Measurements from ENCODE around the gene SGMS1.
A peak's percentile ranks its signal among the peaks of the same experiment; 100 is the strongest.

Gene SGMS1

DNA sequence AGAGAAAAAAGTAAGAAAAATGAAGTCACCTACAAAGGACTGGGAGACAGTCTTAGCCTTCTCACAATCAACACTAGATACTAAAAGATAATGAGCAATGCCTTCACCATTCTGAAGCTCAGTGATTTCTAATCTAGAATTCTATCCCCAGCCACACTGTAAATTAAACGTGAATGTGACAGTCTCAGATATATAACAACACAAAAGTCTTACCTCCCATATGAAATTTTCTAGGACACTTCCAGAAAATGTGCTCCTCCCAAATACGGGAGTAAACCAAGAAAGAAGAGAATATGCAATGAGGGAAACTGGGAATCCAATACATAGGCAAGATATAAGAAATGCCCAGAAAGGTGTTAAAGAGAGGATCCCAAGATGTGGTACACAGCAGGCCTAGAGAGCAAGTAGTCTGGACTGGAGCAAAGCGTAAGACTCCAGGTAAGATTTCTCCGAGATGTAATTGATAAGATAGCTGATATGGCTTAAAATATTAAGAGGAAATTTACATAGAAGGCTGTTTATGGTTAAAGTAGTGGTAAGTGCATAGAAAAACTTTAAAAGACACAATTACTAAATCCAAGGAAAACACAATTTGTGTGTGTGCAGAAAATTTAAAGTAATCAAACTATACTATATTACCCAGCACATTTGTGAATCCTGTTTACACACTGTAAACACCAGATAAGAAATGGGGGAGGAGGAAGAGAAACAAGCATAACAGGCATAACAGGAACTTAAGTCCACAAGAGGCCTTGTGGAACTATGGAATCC lies 44.1 kb downstream of the SGMS1 start:
- peak overlapping the region; percentile 100 for H3K27ac ChIP-seq
- TF ChIP-seq, protein P1, sequence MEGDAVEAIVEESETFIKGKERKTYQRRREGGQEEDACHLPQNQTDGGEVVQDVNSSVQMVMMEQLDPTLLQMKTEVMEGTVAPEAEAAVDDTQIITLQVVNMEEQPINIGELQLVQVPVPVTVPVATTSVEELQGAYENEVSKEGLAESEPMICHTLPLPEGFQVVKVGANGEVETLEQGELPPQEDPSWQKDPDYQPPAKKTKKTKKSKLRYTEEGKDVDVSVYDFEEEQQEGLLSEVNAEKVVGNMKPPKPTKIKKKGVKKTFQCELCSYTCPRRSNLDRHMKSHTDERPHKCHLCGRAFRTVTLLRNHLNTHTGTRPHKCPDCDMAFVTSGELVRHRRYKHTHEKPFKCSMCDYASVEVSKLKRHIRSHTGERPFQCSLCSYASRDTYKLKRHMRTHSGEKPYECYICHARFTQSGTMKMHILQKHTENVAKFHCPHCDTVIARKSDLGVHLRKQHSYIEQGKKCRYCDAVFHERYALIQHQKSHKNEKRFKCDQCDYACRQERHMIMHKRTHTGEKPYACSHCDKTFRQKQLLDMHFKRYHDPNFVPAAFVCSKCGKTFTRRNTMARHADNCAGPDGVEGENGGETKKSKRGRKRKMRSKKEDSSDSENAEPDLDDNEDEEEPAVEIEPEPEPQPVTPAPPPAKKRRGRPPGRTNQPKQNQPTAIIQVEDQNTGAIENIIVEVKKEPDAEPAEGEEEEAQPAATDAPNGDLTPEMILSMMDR (conservative IDR thresholded peaks at IDR 0.05) = no peak

DNA sequence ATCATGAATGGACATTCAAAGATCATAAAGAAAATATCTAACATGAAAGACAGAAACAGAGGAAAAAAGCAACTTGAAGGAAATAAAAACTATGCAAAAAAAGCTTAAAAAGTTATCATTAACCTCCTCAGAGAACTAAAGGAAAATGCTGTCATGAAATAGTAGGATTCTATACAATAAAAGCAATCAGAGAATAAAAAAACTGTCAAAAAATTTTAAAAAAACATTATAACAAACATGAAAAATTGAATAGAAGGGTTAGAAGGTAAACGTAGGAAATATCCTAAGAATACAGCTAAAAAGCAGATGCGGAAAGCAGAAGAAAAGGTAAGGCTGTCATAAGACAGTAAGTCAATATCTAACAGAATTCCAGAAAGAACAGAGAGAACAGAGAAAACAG lies 44.8 kb downstream of the SGMS1 start:
- TF ChIP-seq, protein P1 (conservative IDR thresholded peaks at IDR 0.05) = no peak

DNA sequence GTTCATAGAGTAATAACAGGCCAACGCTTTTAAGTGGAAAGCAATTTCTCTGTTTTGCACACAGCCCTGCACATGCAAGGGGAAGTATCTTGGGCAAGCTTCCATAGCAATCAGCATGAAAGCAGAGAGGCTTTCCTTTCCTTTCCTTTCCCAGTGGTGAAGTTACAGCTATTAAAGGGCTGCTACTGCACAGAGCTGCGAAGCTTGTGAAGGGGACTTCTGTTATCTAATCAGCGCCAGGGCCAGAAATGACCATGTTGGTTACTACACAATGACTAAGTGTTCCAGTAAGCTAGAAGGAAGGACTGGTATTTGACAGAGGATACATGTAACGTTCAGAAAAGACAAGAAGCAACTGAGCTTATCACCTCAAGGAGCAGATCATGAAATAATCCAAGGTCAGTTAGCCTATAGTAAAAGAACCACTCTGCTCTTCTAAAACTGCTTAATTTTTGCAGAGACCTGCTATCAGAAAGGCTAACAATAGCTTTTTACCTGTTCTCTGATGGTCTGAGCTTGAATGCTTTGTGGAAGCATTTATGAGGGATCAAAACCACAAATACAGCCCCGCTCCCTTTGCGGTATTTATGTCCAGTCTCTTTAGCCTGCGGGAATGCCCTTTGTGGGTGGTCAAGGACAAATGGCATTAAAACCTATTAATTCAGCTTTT lies 45.9 kb downstream of the SGMS1 start:
- H3K27ac ChIP-seq = peak overlapping the region; percentile 100
- TF ChIP-seq, protein P1 (conservative IDR thresholded peaks at IDR 0.05) = no peak

More for the DNA sequence above, 44.8 kb downstream of the SGMS1 start:
- H3K27ac ChIP-seq = peak overlapping the region; percentile 100

DNA sequence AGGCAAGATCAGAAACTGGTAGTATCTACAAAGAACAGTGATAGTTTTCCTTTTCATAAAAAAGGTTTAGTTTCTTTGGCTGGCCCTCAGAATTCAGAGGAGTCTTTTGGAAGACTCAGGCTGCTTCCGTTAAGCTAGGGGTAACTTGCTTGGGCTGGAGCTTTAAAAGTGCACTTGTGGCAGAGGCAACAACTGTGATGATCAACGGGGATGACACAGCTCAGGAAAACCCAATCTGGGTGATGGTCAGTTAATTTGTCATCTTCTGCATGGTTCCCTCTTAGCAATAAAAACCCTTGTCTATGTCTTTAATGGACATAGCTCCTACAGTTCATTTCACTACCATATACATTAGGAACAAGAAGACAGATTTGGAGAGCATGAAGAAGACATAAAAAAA lies 46.7 kb downstream of the SGMS1 start:
- H3K27ac ChIP-seq = peak overlapping the region; percentile 100
- TF ChIP-seq, protein P1 (conservative IDR thresholded peaks at IDR 0.05) = no peak

DNA sequence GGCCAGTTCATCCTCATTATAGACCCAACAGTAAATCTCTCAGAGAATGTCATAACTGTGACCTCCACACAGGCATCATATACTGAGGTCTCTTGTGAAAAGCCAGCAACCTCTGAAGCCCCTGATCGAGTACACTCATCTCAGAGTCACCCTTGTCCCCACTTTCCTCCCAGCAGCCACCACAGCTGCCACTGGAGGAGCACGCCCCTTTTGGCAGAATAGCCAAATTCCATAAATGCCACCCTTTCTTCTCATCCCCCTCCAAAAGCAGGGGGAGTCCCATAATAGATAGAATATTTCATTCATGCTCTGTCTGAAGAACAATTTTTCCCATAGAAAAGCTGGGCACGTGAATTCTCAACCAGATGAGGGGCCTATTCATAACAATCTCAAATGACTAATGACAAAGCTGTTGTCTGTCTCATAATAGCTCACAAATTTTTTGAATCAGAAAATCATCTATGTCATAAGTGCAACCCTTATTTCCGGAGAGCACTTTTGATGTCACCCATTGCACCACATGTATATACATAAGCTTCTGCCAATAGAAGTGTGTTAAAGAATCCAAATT lies 47.4 kb downstream of the SGMS1 start:
- TF ChIP-seq, protein P1 (conservative IDR thresholded peaks at IDR 0.05) = no peak
- H3K27ac ChIP-seq = peak overlapping the region; percentile 100

DNA sequence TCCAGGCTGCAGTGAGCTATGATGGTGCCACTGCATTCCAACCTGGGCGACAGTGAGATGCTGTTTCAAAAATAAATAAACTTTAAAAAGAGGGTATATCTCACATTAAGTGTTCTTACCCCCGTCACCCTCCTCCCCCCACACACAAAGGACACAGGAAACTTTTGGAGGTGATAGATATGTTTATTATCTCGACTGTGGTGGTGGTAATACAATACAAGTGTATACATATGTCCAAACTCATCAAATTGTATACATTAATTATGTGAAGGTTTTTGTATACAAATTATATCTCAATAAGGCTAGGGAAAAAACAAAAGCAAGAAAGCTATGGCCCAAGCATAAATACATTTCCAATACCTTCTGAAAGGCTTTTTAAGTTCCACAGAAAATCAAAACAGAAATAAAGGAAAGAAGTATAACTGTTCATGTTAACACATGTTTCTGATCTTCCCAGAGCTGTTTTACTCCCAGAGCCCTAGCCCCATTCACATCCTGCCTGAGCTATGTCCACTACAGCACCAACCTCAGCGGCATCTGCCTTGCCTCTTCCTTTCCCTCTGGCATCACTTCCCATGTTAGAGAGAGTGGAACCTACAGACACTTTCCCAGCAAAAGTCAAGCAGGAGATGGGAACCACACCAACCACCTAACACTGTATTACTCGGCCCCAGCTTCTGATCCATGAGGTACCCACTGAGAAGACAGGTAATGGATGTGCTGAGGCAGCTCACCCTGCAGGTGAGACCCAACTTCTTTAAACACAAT lies 48.1 kb downstream of the SGMS1 start:
- H3K27ac ChIP-seq = peak overlapping the region; percentile 100; the same call in 1 of the 2 replicates
- TF ChIP-seq, protein P1 (conservative IDR thresholded peaks at IDR 0.05) = no peak

DNA sequence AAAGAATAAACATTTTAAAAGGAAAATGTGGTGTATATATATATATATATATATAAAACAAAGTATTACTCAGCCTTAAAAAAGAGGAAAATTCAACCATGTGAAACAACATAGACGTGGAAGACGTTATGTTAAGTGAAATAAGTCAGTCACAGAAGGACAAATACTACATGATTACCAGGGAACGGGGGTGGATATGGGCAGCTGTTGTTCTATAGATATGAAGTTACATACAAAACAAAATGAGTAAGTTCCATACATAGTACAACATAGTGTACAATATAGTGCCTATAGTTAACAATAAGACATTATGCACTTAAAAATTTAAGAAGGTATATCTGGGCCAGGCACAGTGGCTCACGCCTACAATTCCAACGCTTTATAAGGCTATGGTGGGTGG lies 48.8 kb downstream of the SGMS1 start:
- TF ChIP-seq, protein P1 (conservative IDR thresholded peaks at IDR 0.05) = no peak
- H3K27ac ChIP-seq = no peak overlapping the region
